H1 (cell line): ENCODE data around the gene VWA5B2. TPM values are rescaled to one million over a fixed set of nuclear protein-coding genes. Genes with fewer than 3 reads are reported as not detected.

Experiments used
- CTCF ChIA-PET: fragments of 300-600 bp; sonication (Branson Sonifier 250); formaldehyde crosslinking; loops from one replicate; lab custom pipeline; 2021; ENCODE audit not compliant: partially characterized antibody; lab: Charles Lee
- POLR2A ChIA-PET: fragments of 300-600 bp; sonication (Branson Sonifier 250); formaldehyde crosslinking; loops from one replicate; lab custom pipeline; 2021; ENCODE audit warnings: inconsistent platforms; ENCODE audit not compliant: partially characterized antibody; lab: Charles Lee
- DNase-seq, 2 experiments: peaks; one replicate each; pipeline versions ENCODE4 v3.0.0 to v3.0.0-alpha.2; 2010 to 2022; ENCODE audit warnings: low spot score in 2 of 2, low read depth in 1 of 2, mixed read lengths in 1 of 2
- FAIRE-seq: peaks from 2 replicates; lab custom pipeline; 2011; peaks lifted over from hg19 to GRCh38; lab: Jason Lieb, UNC
- H2AFZ ChIP-seq: 2 replicates; pipeline ENCODE4 v1.8.1; 2012; ENCODE audit warnings: low read length, inconsistent platforms
- H2AK5ac ChIP-seq: 2 replicates; pipeline ENCODE4 v1.6.1; 2013; ENCODE audit warnings: low read depth, low read length
- H2BK120ac ChIP-seq: replicated peaks from 2 replicates; pipeline ENCODE3; 2013; ENCODE audit warnings: low read depth, low read length, inconsistent platforms
- H2BK12ac ChIP-seq: 2 replicates; pipeline ENCODE4 v1.6.1; 2013; ENCODE audit warnings: low read depth, low read length
- H2BK15ac ChIP-seq: 2 replicates; pipeline ENCODE4 v1.6.1; 2013; ENCODE audit warnings: low read length
- H2BK20ac ChIP-seq: 2 replicates; pipeline ENCODE4 v1.6.1; 2013; ENCODE audit warnings: low read length
- H2BK5ac ChIP-seq: 2 replicates; pipeline ENCODE4 v1.6.1; 2013; ENCODE audit warnings: low read depth, low read length
- H3K14ac ChIP-seq: 2 replicates; pipeline ENCODE4 v1.6.1; 2013; ENCODE audit warnings: inconsistent platforms; ENCODE audit not compliant: insufficient read length
- H3K18ac ChIP-seq: 2 replicates; pipeline ENCODE4 v1.6.1; 2013; ENCODE audit warnings: low read length; ENCODE audit errors: extremely low read depth
- H3K23ac ChIP-seq: 2 replicates; pipeline ENCODE4 v1.6.1; 2013; ENCODE audit warnings: inconsistent platforms; ENCODE audit not compliant: insufficient read length
- H3K23me2 ChIP-seq: 2 replicates; pipeline ENCODE4 v1.6.1; 2013; ENCODE audit warnings: low read depth, low read length
- H3K27ac ChIP-seq: 2 replicates; pipeline ENCODE4 v1.6.1; 2011; ENCODE audit warnings: low read depth, low read length, inconsistent platforms
- H3K27me3 ChIP-seq, 4 experiments: replicated peaks in 1 of 4; 1 replicate in 1 of 4; 2 replicates in 3 of 4; pipeline versions ENCODE4 v1.6.1 to v1.8.1; 2011 to 2013; ENCODE audit warnings: low read length in 3 of 4, mild to moderate bottlenecking in 3 of 4, inconsistent platforms in 2 of 4, mixed read lengths in 2 of 4, moderate library complexity in 1 of 4; ENCODE audit not compliant: control insufficient read depth in 3 of 4, insufficient read depth in 3 of 4; ENCODE audit errors: extremely low read depth in 1 of 4
- H3K36me3 ChIP-seq, 4 experiments: 2 replicates each; pipeline versions ENCODE4 v1.6.1 to v1.8.1; 2011 to 2013; ENCODE audit warnings: mild to moderate bottlenecking in 4 of 4, low read length in 3 of 4, moderate library complexity in 2 of 4, control low read depth in 1 of 4, inconsistent platforms in 1 of 4; ENCODE audit not compliant: insufficient read depth in 4 of 4, control insufficient read depth in 2 of 4
- H3K4ac ChIP-seq: replicated peaks from 2 replicates; pipeline ENCODE3; 2013; ENCODE audit warnings: low read length, low read depth, mixed read lengths, inconsistent platforms; ENCODE audit not compliant: insufficient read length
- H3K4me1 ChIP-seq, 4 experiments: replicated peaks in 1 of 4; 1 replicate in 1 of 4; 2 replicates in 3 of 4; pipeline versions ENCODE4 v1.6.1 to v1.8.1; 2011 to 2013; ENCODE audit warnings: low read length in 3 of 4, inconsistent platforms in 2 of 4, mixed read lengths in 1 of 4; ENCODE audit not compliant: insufficient read depth in 4 of 4, control insufficient read depth in 3 of 4
- H3K4me2 ChIP-seq, 2 experiments: 2 replicates each; pipeline versions ENCODE4 v1.6.1 to v1.8.1; 2011 to 2013; ENCODE audit warnings: low read depth in 2 of 2, low read length in 2 of 2, control low read depth in 1 of 2, inconsistent platforms in 1 of 2, mild to moderate bottlenecking in 1 of 2; ENCODE audit not compliant: insufficient read depth in 1 of 2
- H3K4me3 ChIP-seq, 4 experiments: fragments of 200-600, 300-600 bp in 1 of 4; sonication (generic), shearing (Covaris generic), sonication (Bioruptor Twin) in 1 of 4; 2 replicates each; pipeline versions ENCODE4 v1.5.1 to v1.8.1; 2011 to 2016; ENCODE audit warnings: low read length in 4 of 4, low read depth in 3 of 4, control low read depth in 2 of 4, inconsistent platforms in 2 of 4, mild to moderate bottlenecking in 2 of 4, mixed read lengths in 1 of 4, moderate library complexity in 1 of 4; ENCODE audit not compliant: insufficient read depth in 2 of 4; ENCODE audit errors: extremely low read depth in 1 of 4
- H3K56ac ChIP-seq: replicated peaks from 2 replicates; pipeline ENCODE3; 2013; ENCODE audit warnings: low read depth, mild to moderate bottlenecking, mixed read lengths, low read length, inconsistent platforms; ENCODE audit not compliant: insufficient read length
- H3K79me1 ChIP-seq: 2 replicates; pipeline ENCODE4 v1.6.1; 2013; ENCODE audit warnings: low read depth, low read length, control low read depth
- H3K79me2 ChIP-seq, 2 experiments: 2 replicates each; pipeline versions ENCODE4 v1.6.1 to v1.8.1; 2012 to 2013; ENCODE audit warnings: low read length in 2 of 2, mild to moderate bottlenecking in 2 of 2, inconsistent platforms in 1 of 2; ENCODE audit not compliant: insufficient read depth in 2 of 2, control insufficient read depth in 1 of 2
- H3K9ac ChIP-seq, 4 experiments: replicated peaks in 1 of 4; 1 replicate in 1 of 4; 2 replicates in 3 of 4; pipeline versions ENCODE4 v1.6.1 to v1.8.1; 2011 to 2013; ENCODE audit warnings: low read depth in 3 of 4, low read length in 3 of 4, control low read depth in 2 of 4, mild to moderate bottlenecking in 2 of 4, moderate library complexity in 2 of 4, inconsistent platforms in 1 of 4; ENCODE audit errors: extremely low read depth in 1 of 4
- H3K9me3 ChIP-seq, 2 experiments: 2 replicates each; pipeline versions ENCODE4 v1.6.1 to v1.8.1; 2012 to 2013; ENCODE audit warnings: mild to moderate bottlenecking in 2 of 2, moderate library complexity in 2 of 2, control low read depth in 1 of 2, inconsistent platforms in 1 of 2, low read depth in 1 of 2, low read length in 1 of 2, mixed read lengths in 1 of 2; ENCODE audit not compliant: insufficient read depth in 2 of 2
- H4K20me1 ChIP-seq, 2 experiments: replicated peaks in 1 of 2; 2 replicates each; pipeline versions ENCODE3 to v1.8.1; 2011 to 2013; ENCODE audit warnings: inconsistent platforms in 2 of 2, low read length in 2 of 2, mild to moderate bottlenecking in 1 of 2; ENCODE audit not compliant: insufficient read depth in 2 of 2, control insufficient read depth in 1 of 2
- H4K5ac ChIP-seq: 2 replicates; pipeline ENCODE4 v1.6.1; 2013; ENCODE audit warnings: low read length, low read depth, mixed read lengths, inconsistent platforms; ENCODE audit not compliant: insufficient read length
- H4K8ac ChIP-seq: 2 replicates; pipeline ENCODE4 v1.8.0; 2013; ENCODE audit warnings: mild to moderate bottlenecking, moderate library complexity, low read length, inconsistent platforms; ENCODE audit not compliant: insufficient read depth; ENCODE audit errors: extremely low read depth
- H4K91ac ChIP-seq: replicated peaks from 2 replicates; pipeline ENCODE3; 2013; ENCODE audit warnings: low read length, mixed read lengths, inconsistent platforms; ENCODE audit not compliant: insufficient read length
- CHD1 ChIP-seq: IDR thresholded peaks from 2 replicates; pipeline ENCODE4 v1.6.1; 2012; ENCODE audit warnings: low read depth, low read length, improper control_type of control experiment
- EZH2 ChIP-seq: fragments of 200-600 bp; sonication (generic); IDR thresholded peaks from 2 replicates; pipeline ENCODE4 v1.7.1; 2012; ENCODE audit warnings: low read depth, mild to moderate bottlenecking, moderate library complexity, low read length, inconsistent platforms; ENCODE audit not compliant: severe bottlenecking
- HDAC2 ChIP-seq, 2 experiments: fragments of 300-600 bp in 1 of 2; sonication (generic) in 1 of 2; IDR thresholded peaks; 2 replicates each; pipeline ENCODE4 v1.6.1; 2011 to 2012; ENCODE audit warnings: low read depth in 2 of 2, low read length in 2 of 2, mild to moderate bottlenecking in 2 of 2, moderate library complexity in 2 of 2, borderline replicate concordance in 1 of 2, inconsistent platforms in 1 of 2
- JUN ChIP-seq: IDR thresholded peaks from 2 replicates; pipeline ENCODE4 v1.6.1; 2011; ENCODE audit warnings: low read depth, mild to moderate bottlenecking, improper control_type of control experiment, low read length
- KDM4A ChIP-seq: IDR thresholded peaks from one replicate; pipeline ENCODE4 v1.7.1; 2012; ENCODE audit warnings: low read depth, mild to moderate bottlenecking, moderate library complexity, low read length, inconsistent platforms; ENCODE audit not compliant: severe bottlenecking
- MAFK ChIP-seq: IDR thresholded peaks from 2 replicates; pipeline ENCODE4 v1.6.1; 2012; ENCODE audit warnings: low read depth, mild to moderate bottlenecking, improper control_type of control experiment, low read length
- MAX ChIP-seq: IDR thresholded peaks from 2 replicates; pipeline ENCODE4 v1.6.1; 2012; ENCODE audit warnings: inconsistent platforms
- PHF8 ChIP-seq: fragments of 200-600 bp; sonication (generic); conservative IDR thresholded peaks from 2 replicates; pipeline ENCODE4 v1.7.1; 2012; ENCODE audit warnings: low read depth, mild to moderate bottlenecking, inconsistent platforms, low read length, moderate library complexity
- RFX5 ChIP-seq: IDR thresholded peaks from 2 replicates; pipeline ENCODE4 v1.6.1; 2011; ENCODE audit warnings: low read depth, low read length, improper control_type of control experiment, borderline replicate concordance
- SIX5 ChIP-seq: IDR thresholded peaks from 2 replicates; pipeline ENCODE4 v1.6.1; 2011; ENCODE audit warnings: mild to moderate bottlenecking, low read depth, low read length
- SP1 ChIP-seq: IDR thresholded peaks from 2 replicates; pipeline ENCODE4 v1.6.1; 2011; ENCODE audit warnings: low read depth, low read length
- SP2 ChIP-seq: IDR thresholded peaks from 2 replicates; pipeline ENCODE4 v1.6.1; 2012; ENCODE audit warnings: mild to moderate bottlenecking, low read length, inconsistent platforms
- SUZ12 ChIP-seq: fragments of 200-600 bp; sonication (generic); IDR thresholded peaks from 2 replicates; pipeline ENCODE4 v1.6.1; 2012; ENCODE audit warnings: mild to moderate bottlenecking, inconsistent platforms, low read length, moderate library complexity, mixed read lengths
- TEAD4 ChIP-seq: IDR thresholded peaks from 2 replicates; pipeline ENCODE4 v1.6.1; 2012; ENCODE audit warnings: low read depth, low read length, inconsistent platforms, mixed read lengths
- YY1 ChIP-seq: IDR thresholded peaks from 2 replicates; pipeline ENCODE4 v1.6.1; 2011; ENCODE audit warnings: low read depth, mild to moderate bottlenecking, low read length
- WGBS, 2 experiments: shearing (Covaris generic) in 1 of 2; methylation state at CpG; one replicate each; pipeline versions ENCODE4 v1.1.6 to v1.1.7; 2013 to 2015; ENCODE audit warnings: low lambda C conversion rate in 2 of 2, mixed read lengths in 2 of 2, inconsistent platforms in 1 of 2, low coverage in 1 of 2, missing lambda C conversion rate in 1 of 2; ENCODE audit not compliant: insufficient replicate concordance in 2 of 2, insufficient coverage in 1 of 2, insufficient read length in 1 of 2; ENCODE audit errors: extremely low coverage in 1 of 2, missing lambda C conversion rate in 1 of 2; 5-methylcytosine and 5-hydroxymethylcytosine counted together
- polyA plus RNA-seq, 7 experiments: library from polyadenylated mRNA; depleted of rRNA in 3 of 7; stranded (reverse) in 5 of 7; unstranded in 2 of 7; fragments of >200 nt in 5 of 7; fragments of 200-250 nt in 2 of 7; gene quantifications; 1 replicate in 5 of 7; 2 replicates in 1 of 7; 4 replicates in 1 of 7; pipeline versions ENCODE4 v1.2.1 to v1.2.3, GENCODE V29; 2011 to 2013; ENCODE audit warnings: missing spikeins in 2 of 7, mixed read lengths in 2 of 7
- total RNA-seq: library from RNA; stranded (reverse); fragmentation: NEBNext Ultra II Directional; extraction: Animal tissue kit (Norgen Biotek cat#: 25700); gene quantifications from 2 replicates; pipeline ENCODE4 v1.2.1, GENCODE V29; 2021

The VWA5B2 gene
- total and polyA plus RNA-seq, 2 of the 8 experiments (the other 6 are each of a cell fraction or from before 2014, with no cell fraction given) = 0.53 to 0.56 TPM

GRCh38 chr3:184277366-184277765, 48.0 kb downstream of the VWA5B2 start:
- CTCF ChIA-PET = interaction anchor here (1.0 to 1.5 kb wide), 2 partner anchors 17 to 28 kb away, joined by 3 to 5 read pairs; partner anchors contain the start of gene EEF1AKMT4
- POLR2A ChIA-PET = no interaction called here
- no peak for DNase-seq
- H4K8ac ChIP-seq = no peak overlapping the region
- H2BK15ac ChIP-seq = no peak overlapping the region
- H3K4me2 ChIP-seq = no peak overlapping the region
- no peak overlapping the region for H3K18ac ChIP-seq
- no peak overlapping the region for H3K4ac ChIP-seq
- no peak overlapping the region for H2AK5ac ChIP-seq
- H3K36me3 ChIP-seq = no peaks in the 10 kb centered on the region
- H2BK12ac ChIP-seq = no peak overlapping the region
- H3K4me1 ChIP-seq = peaks cover 0 to 7% (median 3%) of the 10 kb centered on the region in 4 experiments; a peak in 5 of 7 replicates
- no peak for FAIRE-seq
- no peak overlapping the region for H2BK5ac ChIP-seq
- no peaks in the 10 kb centered on the region for H3K79me2 ChIP-seq
- H2BK120ac ChIP-seq = no peak overlapping the region
- H4K91ac ChIP-seq = no peak overlapping the region
- peaks cover 9% of the 10 kb centered on the region for H3K23me2 ChIP-seq
- H2AFZ ChIP-seq = no peak overlapping the region
- no peak overlapping the region for H3K23ac ChIP-seq
- H3K79me1 ChIP-seq = no peaks in the 10 kb centered on the region; the same call in 1 of the 2 replicates
- 95% methylated on average over 6 of the region's 6 CpGs; no CpG with 5 or more reads in 1 of the 2 experiments for WGBS, 2 experiments
- H3K9me3 ChIP-seq = no peaks in the 10 kb centered on the region
- no peak overlapping the region for H2BK20ac ChIP-seq
- no peak overlapping the region for H3K56ac ChIP-seq
- H4K5ac ChIP-seq = no peak overlapping the region
- H3K9ac ChIP-seq = no peak overlapping the region
- H3K27me3 ChIP-seq = peaks cover 8 to 32% (median 26%) of the 10 kb centered on the region in 4 experiments
- peaks cover 0 to 5% of the 10 kb centered on the region in 2 experiments for H4K20me1 ChIP-seq
- no peak overlapping the region for H3K4me3 ChIP-seq
- H3K27ac ChIP-seq = no peak overlapping the region
- H3K14ac ChIP-seq = no peak overlapping the region
- TF ChIP-seq SP2 (no peak), PHF8 (no peak), HDAC2 (IDR thresholded peaks at IDR 0.05; ENCODE audit: borderline replicate concordance in 1 of 2, low read depth in 2 of 2, low read length in 2 of 2) (no peak), MAX (no peak), SUZ12 (no peak), MAFK (no peak), JUN (no peak), RFX5 (no peak), KDM4A (no peak), SP1 (no peak), TEAD4 (no peak), EZH2 (no peak), SIX5 (no peak), YY1 (no peak), CHD1 (no peak)
